ENCODE data around the gene RAB12. TPM values are rescaled to one million over a fixed set of nuclear protein-coding genes. Genes with fewer than 3 reads are reported as not detected.

The RAB12 gene
- total RNA-seq, 1 donor from 2014 or later: 103 TPM

DNA sequence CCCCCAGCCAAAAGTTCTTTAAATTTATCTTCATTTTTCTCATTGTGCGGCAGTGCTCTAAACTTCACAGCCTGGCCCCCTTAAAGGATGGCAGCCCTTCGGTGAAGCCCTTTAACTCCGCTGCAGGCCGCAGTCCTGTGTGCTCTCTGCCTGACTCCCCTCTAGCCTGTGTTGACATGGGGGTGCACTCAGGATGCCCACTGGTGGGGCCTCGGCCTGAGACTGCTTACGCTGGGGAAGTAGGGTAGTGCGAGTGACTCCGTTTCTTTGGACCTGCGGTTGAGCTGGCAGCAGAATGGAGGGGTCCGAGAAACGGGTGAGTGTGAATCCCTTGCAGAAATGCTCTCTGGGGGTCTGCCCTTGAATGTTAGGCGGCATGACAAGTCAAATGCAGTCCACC is 5.6 kb downstream of the RAB12 start:
- DNase-seq: no peak
- TF ChIP-seq, protein P1, sequence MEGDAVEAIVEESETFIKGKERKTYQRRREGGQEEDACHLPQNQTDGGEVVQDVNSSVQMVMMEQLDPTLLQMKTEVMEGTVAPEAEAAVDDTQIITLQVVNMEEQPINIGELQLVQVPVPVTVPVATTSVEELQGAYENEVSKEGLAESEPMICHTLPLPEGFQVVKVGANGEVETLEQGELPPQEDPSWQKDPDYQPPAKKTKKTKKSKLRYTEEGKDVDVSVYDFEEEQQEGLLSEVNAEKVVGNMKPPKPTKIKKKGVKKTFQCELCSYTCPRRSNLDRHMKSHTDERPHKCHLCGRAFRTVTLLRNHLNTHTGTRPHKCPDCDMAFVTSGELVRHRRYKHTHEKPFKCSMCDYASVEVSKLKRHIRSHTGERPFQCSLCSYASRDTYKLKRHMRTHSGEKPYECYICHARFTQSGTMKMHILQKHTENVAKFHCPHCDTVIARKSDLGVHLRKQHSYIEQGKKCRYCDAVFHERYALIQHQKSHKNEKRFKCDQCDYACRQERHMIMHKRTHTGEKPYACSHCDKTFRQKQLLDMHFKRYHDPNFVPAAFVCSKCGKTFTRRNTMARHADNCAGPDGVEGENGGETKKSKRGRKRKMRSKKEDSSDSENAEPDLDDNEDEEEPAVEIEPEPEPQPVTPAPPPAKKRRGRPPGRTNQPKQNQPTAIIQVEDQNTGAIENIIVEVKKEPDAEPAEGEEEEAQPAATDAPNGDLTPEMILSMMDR (IDR thresholded peaks at IDR 0.05; ENCODE audit: borderline replicate concordance): no peak
- Histone ChIP-seq H3K4me3 (no peak overlapping the region), H3K27ac (replicated peaks) (peak overlapping the region; percentile 71), H3K36me3 (no peaks in the 10 kb centered on the region), H3K9me3 (replicated peaks) (no peaks in the 10 kb centered on the region), H3K27me3 (ENCODE audit: low read depth) (no peaks in the 10 kb centered on the region), H3K4me1 (peaks cover 95% of the 10 kb centered on the region)
- intact Hi-C loops (cut with micrococcal nuclease): no loop called here

DNA sequence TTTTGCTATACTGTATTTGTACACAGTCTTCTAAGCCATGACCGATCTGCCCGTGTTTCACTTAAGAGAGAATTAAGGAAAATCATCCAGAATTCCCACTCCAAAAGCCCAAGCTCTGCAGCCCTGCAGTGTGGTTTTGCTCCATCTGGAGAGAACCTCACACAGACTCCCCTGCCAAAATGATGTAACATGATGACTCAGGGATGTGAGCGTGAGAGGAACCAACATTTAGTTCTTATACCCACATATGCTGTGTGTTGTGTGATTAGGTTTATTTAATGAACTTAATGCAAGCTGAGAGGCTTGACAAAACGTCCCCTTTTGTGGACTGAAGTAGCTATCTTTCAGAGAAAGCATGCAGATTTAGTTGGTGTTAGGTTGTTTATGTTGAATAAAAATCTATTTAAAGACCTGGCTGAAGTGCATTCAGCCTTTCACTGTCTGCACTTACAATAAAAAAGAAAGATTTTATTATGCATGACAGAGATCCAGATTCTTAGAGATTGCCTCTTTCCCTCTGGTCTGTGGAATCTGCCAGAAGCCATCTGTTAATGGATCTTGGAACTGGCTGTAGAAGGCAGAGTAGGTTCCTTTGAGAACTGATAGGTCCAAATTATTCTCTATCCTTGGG is 6.3 kb downstream of the RAB12 start:
- no peaks in the 10 kb centered on the region for H3K27me3 ChIP-seq (ENCODE audit: low read depth)
- peaks cover 95% of the 10 kb centered on the region for H3K4me1 ChIP-seq
- peak overlapping the region; percentile 12 for H3K4me3 ChIP-seq
- DNase-seq: no peak
- TF ChIP-seq, protein P1 (IDR thresholded peaks at IDR 0.05; ENCODE audit: borderline replicate concordance): no peak
- H3K27ac ChIP-seq (replicated peaks): peak overlapping the region; percentile 71
- intact Hi-C loops (cut with micrococcal nuclease): no loop called here
- H3K9me3 ChIP-seq (replicated peaks): no peaks in the 10 kb centered on the region
- no peaks in the 10 kb centered on the region for H3K36me3 ChIP-seq

DNA sequence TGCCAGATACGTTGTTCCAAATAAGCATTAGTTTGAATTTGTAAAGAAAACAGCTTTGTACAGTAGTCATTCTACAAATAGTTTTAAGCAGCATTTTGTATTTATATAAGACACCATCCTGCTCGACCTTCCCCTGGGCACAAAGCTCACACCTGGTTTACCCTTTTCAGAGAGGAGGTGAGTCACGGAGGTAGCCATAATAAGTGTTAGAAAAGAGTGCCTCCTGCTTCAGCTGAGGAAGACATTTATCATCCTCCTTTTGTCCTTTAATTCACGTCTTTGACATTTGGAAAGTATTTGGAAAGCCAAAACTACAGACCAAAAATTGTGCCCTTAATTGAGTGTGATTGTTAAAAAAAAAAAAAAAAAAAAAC is 6.8 kb downstream of the RAB12 start:
- Histone ChIP-seq H3K36me3 (no peaks in the 10 kb centered on the region), H3K27me3 (ENCODE audit: low read depth) (no peaks in the 10 kb centered on the region), H3K4me3 (no peak overlapping the region), H3K4me1 (peaks cover 95% of the 10 kb centered on the region), H3K9me3 (replicated peaks) (no peaks in the 10 kb centered on the region), H3K27ac (replicated peaks) (peak overlapping the region; percentile 71)
- intact Hi-C loops (cut with micrococcal nuclease): no loop called here
- TF ChIP-seq, protein P1 (IDR thresholded peaks at IDR 0.05; ENCODE audit: borderline replicate concordance): no peak
- no peak for DNase-seq

- Histone ChIP-seq H3K27ac (replicated peaks) (no peak overlapping the region), H3K4me1 (peaks cover 95% of the 10 kb centered on the region)
- intact Hi-C loops (cut with micrococcal nuclease): no loop called here
Measured at GRCh38 chr18:8617907-8618306, 8.7 kb downstream of the RAB12 start.

DNA sequence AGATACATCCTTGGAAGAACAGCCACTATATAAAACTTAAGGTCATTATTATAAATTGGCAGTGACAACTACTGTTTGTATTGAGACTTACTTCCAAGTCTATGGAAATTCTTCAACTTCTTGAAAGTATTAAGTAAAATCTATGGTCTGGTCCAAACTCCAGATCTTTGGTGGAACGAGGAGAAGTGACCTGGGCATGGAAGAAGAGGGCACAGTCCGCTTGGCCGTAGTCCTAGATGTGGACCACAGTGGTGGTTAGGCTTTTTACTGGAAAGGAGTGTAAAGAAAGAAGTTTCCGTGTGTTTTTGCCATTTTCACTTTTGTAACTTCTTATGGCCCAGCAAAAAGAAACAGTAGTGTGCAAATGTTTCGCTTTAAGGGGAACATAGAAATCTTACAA is 9.8 kb downstream of the RAB12 start:
- H3K27me3 ChIP-seq (ENCODE audit: low read depth): no peaks in the 10 kb centered on the region
- TF ChIP-seq, protein P1 (IDR thresholded peaks at IDR 0.05; ENCODE audit: borderline replicate concordance): no peak
- no peaks in the 10 kb centered on the region for H3K9me3 ChIP-seq (replicated peaks)
- H3K4me3 ChIP-seq: no peak overlapping the region
- no peak overlapping the region for H3K27ac ChIP-seq (replicated peaks)
- no peak for DNase-seq
- no peaks in the 10 kb centered on the region for H3K36me3 ChIP-seq
- intact Hi-C loops (cut with micrococcal nuclease): no loop called here
- peaks cover 95% of the 10 kb centered on the region for H3K4me1 ChIP-seq

More at GRCh38 chr18:8617907-8618306, 8.7 kb downstream of the RAB12 start:
- Histone ChIP-seq H3K4me3 (no peak overlapping the region), H3K27me3 (ENCODE audit: low read depth) (no peaks in the 10 kb centered on the region), H3K9me3 (replicated peaks) (no peaks in the 10 kb centered on the region), H3K36me3 (no peaks in the 10 kb centered on the region)
- TF ChIP-seq, protein P1 (IDR thresholded peaks at IDR 0.05; ENCODE audit: borderline replicate concordance): no peak
- no peak for DNase-seq
